ENCODE measurements around the gene TRUB1.
"Not testable (repeated sequence)": the region's sequence is repeated elsewhere in the genome, so short reads cannot be mapped to it uniquely, and the experiment has no call there.

TRUB1 gene

GRCh38 chr10:114920459-114920858 lies 17.5 kb upstream of the TRUB1 start:
- intact Hi-C loops (cut with DNase I) = no loop called here
- DNase-seq = no peak

- DNase-seq = no peak
- intact Hi-C loops (cut with DNase I) = no loop called here
These were observed 16.0 kb upstream of the TRUB1 start for GRCh38 chr10:114922003-114922402.

- no peak for DNase-seq
- intact Hi-C loops (cut with DNase I) = no loop called here
These were observed 14.4 kb upstream of the TRUB1 start for GRCh38 chr10:114923551-114923950.

- intact Hi-C loops (cut with DNase I) = no loop called here
- peak in 1 of 42 donors; percentile 2 for DNase-seq
These were observed 12.1 kb upstream of the TRUB1 start for GRCh38 chr10:114925587-114926586.

- intact Hi-C loops (cut with DNase I) = no loop called here
- DNase-seq = no peak
These were observed 9.2 kb upstream of the TRUB1 start for GRCh38 chr10:114928818-114929217.

- intact Hi-C loops (cut with DNase I) = no loop called here
- DNase-seq = no peak
These were observed 7.7 kb upstream of the TRUB1 start for GRCh38 chr10:114930320-114930719.

GRCh38 chr10:114931072-114931679 lies 6.8 kb upstream of the TRUB1 start:
- no peak for DNase-seq
- intact Hi-C loops (cut with DNase I) = no loop called here

- no peak for DNase-seq
- intact Hi-C loops (cut with DNase I) = no loop called here
These were observed 5.8 kb upstream of the TRUB1 start for GRCh38 chr10:114932225-114932624.

- peak in 1 of 42 donors; percentile 13 for DNase-seq
- intact Hi-C loops (cut with DNase I) = no loop called here
These were observed 5.0 kb upstream of the TRUB1 start for GRCh38 chr10:114932945-114933344.

- intact Hi-C loops (cut with DNase I) = no loop called here
- peak in 4 of 42 donors; percentile 1 to 53 (median 20) for DNase-seq
These were observed 4.4 kb upstream of the TRUB1 start for GRCh38 chr10:114933588-114933987.

- DNase-seq; intact Hi-C loops (cut with DNase I): not testable (repeated sequence)
These were observed 4.0 kb upstream of the TRUB1 start for GRCh38 chr10:114933995-114934394.

- DNase-seq = no peak
- intact Hi-C loops (cut with DNase I) = no loop called here
These were observed 830 bp downstream of the TRUB1 start for GRCh38 chr10:114938856-114939193.

GRCh38 chr10:114940735-114941134 lies 2.7 kb downstream of the TRUB1 start:
- DNase-seq = no peak
- intact Hi-C loops (cut with DNase I) = no loop called here

- intact Hi-C loops (cut with DNase I) = no loop called here
- no peak for DNase-seq
These were observed 5.0 kb downstream of the TRUB1 start for GRCh38 chr10:114943000-114943399.

- intact Hi-C loops (cut with DNase I) = no loop called here
- DNase-seq = no peak
These were observed 15.1 kb downstream of the TRUB1 start for GRCh38 chr10:114953047-114953446.

GRCh38 chr10:114955984-114956383 lies 18.0 kb downstream of the TRUB1 start:
- DNase-seq = no peak
- intact Hi-C loops (cut with DNase I) = no loop called here

GRCh38 chr10:114956466-114956865 lies 18.5 kb downstream of the TRUB1 start:
- intact Hi-C loops (cut with DNase I) = no loop called here

GRCh38 chr10:114957122-114957521 lies 19.1 kb downstream of the TRUB1 start:
- intact Hi-C loops (cut with DNase I) = no loop called here
- no peak for DNase-seq

More at GRCh38 chr10:114956466-114956865, 18.5 kb downstream of the TRUB1 start:
- no peak for DNase-seq

GRCh38 chr10:114957673-114958072 lies 19.7 kb downstream of the TRUB1 start:
- DNase-seq = no peak
- intact Hi-C loops (cut with DNase I) = no loop called here

- DNase-seq = no peak
- intact Hi-C loops (cut with DNase I) = no loop called here
These were observed 24.4 kb downstream of the TRUB1 start for GRCh38 chr10:114962441-114962840.

GRCh38 chr10:114963908-114964307 lies 25.9 kb downstream of the TRUB1 start:
- DNase-seq = no peak
- intact Hi-C loops (cut with DNase I) = no loop called here

Measured in head of caudate nucleus (tissue), 42 donors.